Sigmoid colon (tissue), 3 donors: ENCODE results near the gene OR10Z1.

Source experiments
- POLR2A ChIP-seq, 2 donors: fragments of 450-650 bp; IDR thresholded peaks; one replicate each; pipeline ENCODE4 v1.6.1; 2016; ENCODE audit warnings: antibody characterized with exemption in 2 of 2, mild to moderate bottlenecking in 2 of 2, moderate library complexity in 2 of 2
- TF ChIP-seq, protein P1 (sequence below), 4 experiments: fragments of 450-650 bp in 3 of 4; fragments of 200-600 bp in 1 of 4; IDR thresholded peaks; one replicate each; pipeline ENCODE4 v1.5.1; 2016 to 2019; ENCODE audit warnings: antibody characterized with exemption in 4 of 4, mild to moderate bottlenecking in 3 of 4, moderate library complexity in 2 of 4

DNA sequence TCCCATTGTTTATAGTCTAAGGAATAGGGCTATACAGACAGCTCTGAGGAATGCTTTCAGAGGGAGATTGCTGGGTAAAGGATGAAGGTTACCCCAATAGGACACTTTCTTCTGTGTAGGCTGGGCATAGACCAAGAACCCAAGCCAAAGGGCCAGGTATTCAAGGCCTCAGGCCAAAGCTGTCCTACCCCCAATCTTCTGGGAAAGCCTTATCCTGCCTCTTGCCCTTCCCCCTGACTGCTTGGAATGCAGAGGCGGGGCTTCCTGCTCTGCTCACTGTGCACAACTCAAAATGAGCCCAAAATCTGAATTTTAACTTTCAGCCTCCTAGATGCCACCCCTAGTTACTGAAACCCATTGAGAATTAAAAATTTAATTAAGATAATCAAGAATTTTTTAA, 2.2 kb downstream of the OR10Z1 start:
- TF ChIP-seq, protein P1, sequence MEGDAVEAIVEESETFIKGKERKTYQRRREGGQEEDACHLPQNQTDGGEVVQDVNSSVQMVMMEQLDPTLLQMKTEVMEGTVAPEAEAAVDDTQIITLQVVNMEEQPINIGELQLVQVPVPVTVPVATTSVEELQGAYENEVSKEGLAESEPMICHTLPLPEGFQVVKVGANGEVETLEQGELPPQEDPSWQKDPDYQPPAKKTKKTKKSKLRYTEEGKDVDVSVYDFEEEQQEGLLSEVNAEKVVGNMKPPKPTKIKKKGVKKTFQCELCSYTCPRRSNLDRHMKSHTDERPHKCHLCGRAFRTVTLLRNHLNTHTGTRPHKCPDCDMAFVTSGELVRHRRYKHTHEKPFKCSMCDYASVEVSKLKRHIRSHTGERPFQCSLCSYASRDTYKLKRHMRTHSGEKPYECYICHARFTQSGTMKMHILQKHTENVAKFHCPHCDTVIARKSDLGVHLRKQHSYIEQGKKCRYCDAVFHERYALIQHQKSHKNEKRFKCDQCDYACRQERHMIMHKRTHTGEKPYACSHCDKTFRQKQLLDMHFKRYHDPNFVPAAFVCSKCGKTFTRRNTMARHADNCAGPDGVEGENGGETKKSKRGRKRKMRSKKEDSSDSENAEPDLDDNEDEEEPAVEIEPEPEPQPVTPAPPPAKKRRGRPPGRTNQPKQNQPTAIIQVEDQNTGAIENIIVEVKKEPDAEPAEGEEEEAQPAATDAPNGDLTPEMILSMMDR (IDR thresholded peaks at IDR 0.05), result no peak
- TF ChIP-seq POLR2A (IDR thresholded peaks at IDR 0.05), result no peak
